Urothelium cell line (cell line): ENCODE results near the gene KIRREL2.
"Not testable (repeated sequence)": the region's sequence is repeated elsewhere in the genome, so short reads cannot be mapped to it uniquely, and the experiment has no call there.

ENCODE experiments used
- DNase-seq: peaks from one replicate; pipeline ENCODE4 v3.0.0; 2011; ENCODE audit warnings: low spot score, mixed read lengths
- FAIRE-seq: peaks from 2 replicates; lab custom pipeline; 2011; peaks lifted over from hg19 to GRCh38; lab: Jason Lieb, UNC

The KIRREL2 gene

DNA sequence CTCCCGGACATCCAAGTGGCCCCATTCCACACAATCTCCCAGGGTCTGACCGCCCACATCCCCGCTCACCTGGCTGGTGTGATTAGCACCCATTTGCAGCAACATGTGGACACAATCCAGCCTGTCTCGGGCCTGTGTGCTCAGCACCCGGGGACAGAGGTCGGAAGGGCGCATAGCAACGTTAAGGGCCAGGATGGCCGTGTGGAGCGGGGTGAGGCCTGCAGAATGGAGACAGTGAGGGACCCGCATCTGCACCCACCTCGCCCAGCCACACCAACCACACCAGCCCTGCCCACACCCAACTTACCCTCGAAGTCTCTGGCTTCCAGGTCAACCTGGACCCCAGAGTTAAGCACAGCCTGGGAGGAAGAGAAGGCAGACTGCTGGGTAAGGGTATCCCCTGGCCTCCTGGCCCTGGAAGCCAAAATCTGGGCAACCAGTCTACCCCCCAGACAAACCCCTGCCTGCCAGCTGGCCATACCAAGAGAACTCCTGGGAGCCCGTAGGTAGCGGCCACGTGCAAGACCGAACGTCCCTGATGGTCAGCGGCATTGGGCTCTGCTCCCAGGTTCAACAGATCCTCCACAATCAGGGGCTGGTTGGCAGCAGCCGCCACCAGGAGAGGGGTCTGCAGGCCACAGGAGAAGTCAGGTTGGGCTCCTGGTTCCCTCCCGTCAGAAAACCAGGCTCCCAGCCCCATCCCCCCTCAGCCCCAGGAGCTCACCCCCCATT lies 39.4 kb downstream of the KIRREL2 start:
- no peak for DNase-seq
- no peak for FAIRE-seq

DNA sequence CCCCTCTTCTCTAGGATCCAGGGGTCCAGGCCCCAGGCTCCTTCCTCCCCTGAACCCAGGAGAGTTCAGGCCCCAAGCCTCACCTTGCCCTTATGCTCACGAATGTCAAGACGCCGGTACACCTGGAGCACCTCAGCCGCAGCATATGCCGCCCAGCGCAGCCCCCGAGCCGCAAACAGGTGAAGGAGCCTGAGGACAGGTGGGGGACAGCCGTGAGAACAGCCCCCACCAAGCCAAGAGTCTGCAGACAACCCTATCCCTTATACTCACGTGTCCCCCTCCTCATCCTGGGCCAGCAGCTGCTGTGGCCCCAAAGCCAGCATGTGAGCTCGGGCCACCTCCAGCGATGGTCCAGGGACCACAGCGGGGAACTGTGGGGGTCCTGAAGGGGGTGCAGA lies 39.9 kb downstream of the KIRREL2 start:
- DNase-seq (no peak), FAIRE-seq (no peak)

DNA sequence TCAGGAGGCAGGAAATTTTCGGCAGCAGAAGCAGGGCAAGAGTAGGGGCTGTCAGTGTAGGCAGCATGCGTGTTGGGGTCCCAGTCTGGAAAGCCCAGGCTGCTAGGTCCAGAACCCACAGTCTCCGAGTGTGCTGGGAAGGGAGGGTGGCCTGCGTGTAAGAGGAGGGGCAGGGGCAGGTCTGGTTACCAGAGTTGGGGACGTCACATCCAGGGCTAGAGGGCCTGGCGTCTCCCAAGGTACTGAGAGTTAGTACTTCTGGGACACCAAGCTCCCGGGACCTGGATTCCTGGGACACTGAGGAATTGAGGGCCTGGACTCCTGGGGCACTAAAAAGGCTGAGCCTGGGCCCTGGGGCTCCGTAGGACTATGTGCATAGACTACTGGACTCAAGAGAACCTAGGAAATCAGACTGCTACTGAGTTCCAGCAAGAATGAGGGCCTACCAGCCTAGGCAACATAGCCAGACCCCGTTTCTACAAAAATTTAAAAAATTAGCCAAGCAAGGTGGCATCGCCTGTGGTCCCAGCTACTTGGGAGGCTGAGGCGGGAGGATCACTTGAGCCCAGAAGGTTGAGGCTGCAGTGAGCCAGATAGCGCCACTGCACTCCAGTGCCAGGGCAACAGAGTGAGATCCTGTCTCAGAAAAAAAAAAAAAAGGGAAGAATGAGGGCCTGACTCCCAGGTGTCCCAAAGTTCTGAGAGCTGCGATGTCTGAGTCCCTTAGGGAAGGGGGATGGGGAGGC lies 41.2 kb downstream of the KIRREL2 start:
- DNase-seq = no peak
- no peak for FAIRE-seq

DNA sequence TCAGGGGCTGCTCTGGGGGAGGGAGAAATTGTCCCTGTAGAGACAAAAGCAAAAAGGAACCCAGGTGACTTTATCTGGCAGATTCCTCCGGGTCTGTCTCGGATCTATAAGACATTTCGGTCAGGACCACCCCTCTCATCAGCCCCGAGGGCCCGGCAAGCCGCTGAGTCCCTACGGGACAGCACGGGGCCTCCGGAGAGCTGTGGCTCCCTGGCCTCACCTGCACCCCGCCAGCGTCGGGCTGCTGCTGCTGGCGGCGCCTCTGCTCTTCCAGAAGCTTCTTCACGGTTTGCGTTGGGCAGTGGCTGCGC lies 41.7 kb downstream of the KIRREL2 start:
- DNase-seq (no peak), FAIRE-seq (no peak)

DNA sequence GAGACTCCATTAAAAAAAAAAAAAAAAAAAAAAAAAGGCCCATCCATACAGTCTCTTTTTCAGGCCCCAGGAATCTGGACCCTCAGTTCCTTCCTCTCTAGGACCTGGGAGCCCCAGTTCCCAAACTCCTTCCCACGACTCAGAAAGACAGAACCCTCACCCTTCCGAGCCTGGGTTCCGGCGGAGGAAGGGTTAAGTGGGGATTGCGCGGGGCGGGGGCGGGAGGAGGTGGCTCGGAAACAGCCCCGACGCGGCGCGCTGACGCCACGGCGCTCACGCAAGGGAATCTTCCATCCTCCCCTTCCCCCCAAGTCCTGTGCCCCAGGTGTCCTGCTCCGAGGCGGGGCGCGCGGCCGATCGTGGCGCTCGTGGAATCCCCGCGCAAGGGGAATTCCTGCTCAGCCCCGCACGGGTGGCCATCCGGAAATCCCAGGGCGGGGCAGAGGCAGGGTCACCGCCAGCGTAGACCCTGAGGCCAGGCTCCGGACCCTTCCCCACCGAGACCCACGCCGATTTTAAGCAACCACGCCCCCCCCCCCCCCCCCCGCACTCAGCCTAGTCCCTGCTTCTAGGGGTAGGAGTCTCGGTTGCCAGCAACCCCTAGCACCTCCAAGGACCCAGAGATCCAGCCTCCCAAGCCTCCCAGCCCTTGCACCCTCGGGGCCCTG lies 43.0 kb downstream of the KIRREL2 start:
- DNase-seq (peak; percentile 93), FAIRE-seq (peak; percentile 97)

DNA sequence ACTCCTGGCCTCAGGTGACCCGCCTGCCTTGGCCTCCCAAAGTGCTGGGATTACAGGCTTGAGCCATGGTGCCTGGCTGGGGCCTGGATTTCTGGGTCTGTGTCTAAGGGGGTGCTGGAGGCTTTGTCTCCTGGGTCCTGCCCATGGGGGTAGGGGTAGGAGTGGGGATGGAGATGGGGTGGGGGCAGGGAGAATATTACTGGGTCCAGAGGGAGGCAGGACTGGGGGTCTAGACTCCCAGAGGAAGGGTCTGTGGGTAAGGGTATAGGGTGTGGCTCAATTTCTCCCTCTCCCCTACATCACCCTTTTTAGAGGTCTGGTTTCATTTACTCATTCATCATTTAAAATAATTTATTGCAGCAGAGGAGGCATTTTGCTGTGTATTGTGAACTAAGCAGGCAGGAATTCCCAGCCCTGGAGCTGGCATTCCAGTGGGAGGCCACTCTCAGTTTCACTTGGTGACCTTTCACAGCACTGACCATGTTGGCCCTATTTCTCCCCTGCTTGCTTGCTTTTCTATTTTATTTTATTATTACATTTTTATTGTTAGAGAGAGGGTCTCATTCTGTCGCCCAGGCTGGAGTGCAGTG lies 44.4 kb downstream of the KIRREL2 start:
- no peak for DNase-seq
- no peak for FAIRE-seq

DNA sequence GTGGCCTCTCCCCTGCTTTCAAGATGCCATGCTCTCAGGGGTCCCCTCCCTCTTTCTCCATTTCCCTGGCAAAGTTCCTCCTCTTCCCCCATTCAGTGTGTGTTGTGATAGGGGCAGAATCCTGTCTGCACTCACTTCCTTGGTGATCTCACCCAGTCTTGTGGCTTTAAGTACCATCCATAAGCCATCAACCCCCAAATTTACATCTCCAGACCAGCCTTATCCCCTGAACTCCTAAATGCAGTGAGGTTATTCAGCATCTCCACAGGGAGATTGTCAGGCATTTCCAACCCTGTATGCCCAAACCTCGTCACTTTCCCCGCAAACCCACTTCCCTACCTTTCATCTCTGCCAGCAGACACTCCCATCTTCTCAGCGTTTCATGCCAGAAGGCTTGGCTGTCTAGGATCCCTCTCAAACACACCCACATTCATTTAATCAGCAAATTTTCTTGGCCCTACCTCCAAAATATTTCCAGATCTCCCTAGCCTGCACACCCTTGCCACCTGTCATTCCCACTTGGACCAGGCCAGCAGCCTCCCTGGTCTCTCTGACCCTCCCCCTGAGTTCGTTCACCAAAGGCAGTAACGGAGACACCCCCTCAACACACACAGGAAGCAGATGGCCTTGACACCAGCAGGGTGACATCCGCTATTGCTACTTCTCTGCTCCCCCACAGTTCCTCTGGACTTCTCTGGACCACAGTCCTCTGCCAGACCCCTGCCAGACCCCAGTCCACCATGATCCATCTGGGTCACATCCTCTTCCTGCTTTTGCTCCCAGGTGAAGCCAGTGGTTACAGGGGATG lies 45.3 kb downstream of the KIRREL2 start, which contains the start of gene HCST:
Gene HCST, plus strand, starts transcription at position 676 of the 808 bp plus-strand sequence. Its CDS starts 65 bp downstream, at position 741.
- FAIRE-seq = no peak
- DNase-seq = peak; percentile 41

DNA sequence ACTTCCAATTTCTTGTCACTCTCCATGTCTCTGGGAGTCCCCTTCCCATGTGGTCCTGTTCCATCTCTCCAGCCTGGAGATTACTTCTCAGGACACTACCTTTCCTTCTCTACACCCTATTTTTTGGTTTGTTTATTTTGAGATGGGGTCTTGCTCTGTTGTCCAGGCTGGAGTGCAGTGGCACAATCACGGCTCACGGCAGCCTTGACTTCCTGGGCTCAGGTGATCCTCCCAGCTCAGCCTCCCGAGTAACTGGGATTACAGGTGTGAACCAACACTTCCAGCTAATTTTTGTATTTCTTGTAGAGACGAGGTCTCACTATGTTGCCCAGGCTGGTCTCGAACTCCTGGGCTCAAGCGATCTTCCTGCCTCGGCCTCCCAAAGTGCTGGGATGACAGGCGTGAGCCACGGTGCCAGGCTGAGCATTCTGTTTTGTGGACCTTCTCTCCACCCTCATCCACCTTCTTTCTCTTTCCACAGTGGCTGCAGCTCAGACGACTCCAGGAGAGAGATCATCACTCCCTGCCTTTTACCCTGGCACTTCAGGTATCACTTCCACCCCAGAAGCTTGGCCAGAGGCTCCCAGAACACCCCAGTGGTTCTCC lies 46.3 kb downstream of the KIRREL2 start:
- FAIRE-seq (no peak), DNase-seq (no peak)

DNA sequence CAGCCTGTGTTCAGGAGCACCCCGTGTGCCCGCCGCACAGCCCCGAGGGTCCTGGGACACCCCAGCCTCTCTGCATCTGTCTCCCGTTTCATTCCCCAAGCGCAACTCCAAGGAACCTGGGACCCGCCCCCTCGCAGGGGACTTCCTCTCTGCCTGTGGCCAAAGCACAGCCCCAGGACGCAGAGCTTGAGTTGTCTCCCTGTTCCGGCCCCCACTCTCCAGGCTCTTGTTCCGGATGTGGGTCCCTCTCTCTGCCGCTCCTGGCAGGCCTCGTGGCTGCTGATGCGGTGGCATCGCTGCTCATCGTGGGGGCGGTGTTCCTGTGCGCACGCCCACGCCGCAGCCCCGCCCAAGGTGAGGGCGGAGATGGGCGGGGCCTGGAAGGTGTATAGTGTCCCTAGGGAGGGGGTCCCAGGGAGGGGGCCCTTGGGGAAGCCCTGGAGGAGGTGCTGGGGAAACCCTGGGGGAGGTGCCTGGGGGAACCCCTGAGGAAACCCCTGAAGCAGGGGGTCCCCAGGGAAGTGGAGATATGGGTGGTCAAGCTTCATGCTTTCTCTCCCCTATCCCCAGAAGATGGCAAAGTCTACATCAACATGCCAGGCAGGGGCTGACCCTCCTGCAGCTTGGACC lies 47.0 kb downstream of the KIRREL2 start:
- peak; percentile 74 for DNase-seq
- FAIRE-seq = no peak

DNA sequence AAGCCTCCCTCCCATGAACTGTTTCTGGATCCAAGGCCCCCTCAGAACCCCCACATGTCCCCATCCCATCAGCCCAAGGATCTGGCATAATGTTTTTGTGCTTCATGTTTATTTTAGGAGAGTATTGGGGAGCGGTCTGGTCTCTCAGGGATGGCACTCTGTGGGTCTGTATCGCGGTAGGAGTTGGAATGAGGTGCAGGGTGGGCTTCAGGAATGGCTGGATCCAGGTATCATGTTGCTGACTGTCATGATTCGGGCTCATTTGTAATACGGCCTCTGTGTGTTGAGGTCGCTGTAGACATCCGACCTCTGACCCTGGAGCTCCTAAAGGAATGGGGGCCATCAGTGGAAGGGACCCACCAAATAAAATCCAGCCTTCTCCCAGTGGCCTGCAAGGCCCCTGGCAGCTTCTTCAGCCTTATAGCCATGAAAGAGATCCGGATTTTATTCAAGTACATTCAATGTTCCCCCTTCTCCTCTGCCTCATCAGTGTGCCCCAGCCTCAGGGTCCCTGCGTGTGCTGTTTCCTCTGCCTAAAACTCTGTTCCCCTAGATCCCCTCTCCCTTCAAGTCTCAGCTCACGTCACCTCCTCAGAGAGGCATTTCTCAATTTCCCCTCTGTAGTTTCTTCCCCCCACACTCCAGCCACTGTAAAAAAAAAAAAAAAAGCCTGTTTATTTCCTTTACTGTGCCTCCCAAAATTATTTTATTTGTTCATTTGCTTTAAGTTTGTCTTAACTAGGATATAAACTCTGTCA lies 47.8 kb downstream of the KIRREL2 start:
- DNase-seq = no peak
- FAIRE-seq = no peak

DNA sequence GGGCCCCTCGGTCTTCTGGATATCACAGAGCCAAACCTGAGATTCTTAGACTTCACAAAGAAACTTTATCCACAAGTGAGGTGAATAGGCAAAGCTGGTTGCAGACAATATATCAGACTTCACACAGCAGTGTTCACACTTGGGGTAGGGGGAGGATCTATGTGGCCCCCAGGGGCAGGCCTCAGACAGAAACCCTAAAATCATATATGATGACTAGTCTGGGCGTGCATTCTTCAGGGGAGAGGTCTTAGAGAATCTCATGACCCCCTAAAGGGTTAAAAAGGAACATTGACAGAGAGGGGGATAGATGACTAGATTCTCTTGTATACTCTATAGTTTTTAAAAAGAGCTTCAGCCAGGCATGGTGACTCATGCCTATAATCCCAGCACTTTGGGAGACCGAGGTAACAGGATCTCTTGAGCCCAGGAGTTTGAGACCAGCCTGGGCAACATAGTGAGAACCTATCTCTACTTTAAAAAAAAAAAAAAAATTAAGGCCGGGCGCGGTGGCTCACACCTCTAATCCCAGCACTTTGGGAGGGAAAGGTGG lies 48.5 kb downstream of the KIRREL2 start:
- no peak for FAIRE-seq

DNA sequence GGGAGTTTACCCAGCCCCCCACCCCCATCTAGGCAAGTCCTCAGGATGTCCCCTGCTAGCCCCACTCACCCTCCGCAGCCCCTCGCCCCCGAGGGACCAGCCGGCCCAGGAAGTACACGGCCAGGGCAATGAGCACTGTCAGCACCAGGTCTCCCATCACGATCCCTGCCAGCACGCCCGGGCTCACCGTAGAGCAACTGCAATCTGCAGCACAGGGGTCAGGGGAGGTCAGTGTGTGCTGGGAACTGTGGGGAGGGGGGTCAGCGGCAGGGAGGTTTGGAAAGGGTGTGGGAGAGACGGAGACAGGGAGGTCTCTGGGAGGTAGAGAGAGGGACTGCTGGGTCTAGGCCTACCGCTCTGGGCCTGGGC lies 50.6 kb downstream of the KIRREL2 start:
- FAIRE-seq = no peak

More for the DNA sequence above, 48.5 kb downstream of the KIRREL2 start:
- no peak for DNase-seq

DNA sequence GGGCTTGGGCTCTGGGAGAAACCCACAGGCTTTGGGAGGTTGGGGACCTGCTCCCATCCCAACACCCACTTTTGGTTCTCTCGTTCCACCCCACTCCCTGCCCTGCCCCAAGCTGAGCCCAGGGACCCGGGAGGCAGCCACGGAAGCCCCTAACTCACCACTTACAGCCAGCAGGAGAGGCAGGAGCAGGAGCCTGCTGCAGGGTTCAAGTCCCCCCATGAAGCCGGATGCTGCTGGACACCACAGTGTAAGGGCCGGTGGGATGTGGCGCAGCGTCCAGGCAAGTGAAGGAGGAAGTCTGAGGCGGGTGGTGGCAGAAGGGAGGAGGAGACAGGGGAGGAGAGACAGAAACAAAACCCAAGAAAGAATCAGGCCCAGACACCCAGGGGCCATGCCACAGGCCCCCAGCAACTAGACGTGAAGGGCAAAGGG lies 51.3 kb downstream of the KIRREL2 start, which contains the start of gene TYROBP:
Gene TYROBP, minus strand, starts transcription at position 286 of the 432 bp plus-strand sequence. Its CDS starts 67 bp downstream, at position 219.
- no peak for DNase-seq
- no peak for FAIRE-seq

More for the DNA sequence above, 50.6 kb downstream of the KIRREL2 start:
- no peak for DNase-seq

DNA sequence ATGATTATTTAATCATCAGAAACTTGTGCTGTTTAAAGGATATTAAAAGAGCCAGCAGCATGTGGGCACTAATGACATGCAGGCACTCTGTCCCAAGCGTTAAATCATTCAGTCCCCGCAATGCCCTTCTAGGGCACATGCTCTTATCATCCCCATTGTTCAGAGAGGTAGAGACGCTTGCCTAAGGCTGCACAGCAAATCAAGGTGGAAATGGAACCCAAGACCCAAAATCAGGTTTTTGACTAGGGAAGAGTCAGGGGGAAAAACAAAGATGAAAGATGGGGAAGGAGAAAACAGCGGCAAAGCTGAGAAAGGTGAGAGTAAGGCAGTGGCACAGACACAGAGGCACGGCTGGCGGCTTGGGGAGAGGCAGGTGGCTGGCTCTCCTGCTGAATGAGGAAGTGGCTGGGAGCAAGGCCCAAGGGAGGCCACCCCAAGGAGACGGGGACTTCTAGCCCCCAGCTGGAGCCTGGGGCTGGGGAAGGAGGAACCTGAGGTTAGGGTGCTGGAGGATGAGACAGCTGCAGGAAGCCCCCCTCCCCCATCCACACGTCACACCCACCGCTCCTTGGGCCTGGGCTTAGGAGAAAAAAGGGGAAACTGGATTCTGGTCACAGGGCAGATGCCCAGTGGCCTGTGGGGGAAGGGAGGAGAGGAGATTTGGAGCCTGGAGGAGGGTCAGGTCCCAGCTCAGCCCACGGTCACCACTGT lies 52.4 kb downstream of the KIRREL2 start:
- DNase-seq (no peak), FAIRE-seq (no peak)

DNA sequence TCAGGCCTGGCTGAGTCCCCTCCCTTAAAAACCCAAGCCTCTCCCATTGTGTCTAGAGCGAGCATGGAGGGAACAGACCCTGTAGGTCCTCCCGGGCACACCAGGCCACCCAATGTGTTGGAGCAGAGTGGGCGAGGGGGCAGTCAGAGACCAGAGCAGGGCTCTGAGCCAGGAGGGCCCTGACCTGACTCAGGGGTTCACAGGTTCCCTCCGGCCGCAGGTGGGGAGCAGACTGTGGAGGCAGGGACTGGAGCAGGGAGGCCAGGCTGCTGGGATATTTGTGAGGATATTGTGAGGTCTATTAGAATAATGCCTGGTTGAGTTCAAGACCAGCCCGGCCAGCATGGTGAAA lies 52.9 kb downstream of the KIRREL2 start:
- DNase-seq = no peak
- no peak for FAIRE-seq

DNA sequence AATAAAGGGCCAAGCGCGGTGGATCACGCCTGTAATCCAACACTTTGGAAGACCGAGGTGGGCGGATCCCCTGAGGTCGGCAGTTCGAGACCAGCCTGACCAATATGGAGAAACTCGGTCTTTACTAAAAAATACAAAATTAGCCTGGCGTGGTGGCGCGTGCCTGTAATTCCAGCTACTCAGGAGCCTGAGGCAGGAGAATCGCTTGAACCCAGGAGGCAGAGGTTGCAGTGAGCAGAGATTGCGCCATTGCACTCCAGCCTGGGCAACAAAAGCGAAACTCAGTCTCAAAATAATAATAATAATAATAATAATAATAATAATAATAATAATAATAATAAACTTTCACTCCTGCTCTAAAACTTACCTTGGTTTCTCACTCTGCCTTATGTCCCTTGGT lies 53.6 kb downstream of the KIRREL2 start:
- DNase-seq = not testable (repeated sequence)

DNA sequence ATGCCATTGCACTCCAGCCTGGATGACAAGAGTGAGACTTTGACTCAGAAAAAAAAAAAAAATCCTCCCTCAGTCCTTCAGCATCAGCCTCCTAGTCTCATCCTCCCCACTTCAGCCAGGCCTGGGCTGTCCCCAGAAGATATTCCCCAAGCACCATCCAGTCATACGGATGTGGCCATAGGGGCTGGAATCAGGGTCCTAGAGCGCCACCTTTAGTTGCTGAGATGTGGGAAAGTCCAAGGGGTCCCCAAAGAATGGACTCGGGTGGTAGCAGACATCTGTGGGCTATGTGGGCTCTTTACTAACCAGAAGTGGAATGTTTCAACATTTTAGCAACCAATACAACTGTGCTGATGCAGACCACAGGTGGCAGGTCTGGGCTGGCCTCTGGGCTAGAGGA lies 54.5 kb downstream of the KIRREL2 start:
- FAIRE-seq (no peak), DNase-seq (no peak)

More for the DNA sequence above, 53.6 kb downstream of the KIRREL2 start:
- FAIRE-seq = not testable (repeated sequence)

DNA sequence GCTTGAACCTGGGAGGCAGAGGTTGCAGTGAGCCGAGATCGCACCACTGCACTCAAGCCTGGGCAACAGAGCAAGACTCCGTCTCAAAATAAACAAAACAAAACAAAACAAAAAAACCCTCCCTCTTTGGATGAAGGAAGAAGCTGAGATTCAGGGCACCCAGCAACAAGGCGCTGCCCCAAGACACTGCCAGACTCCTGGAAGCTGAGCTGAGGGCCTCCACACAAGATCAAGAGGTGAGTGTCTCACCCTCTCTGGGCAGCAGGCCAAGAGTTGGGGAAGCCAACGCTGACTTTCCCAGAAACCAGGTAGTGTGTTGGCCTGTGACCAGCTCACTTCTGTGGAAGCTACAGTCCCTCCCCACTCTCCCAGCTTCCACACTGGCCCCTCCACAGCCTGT lies 55.1 kb downstream of the KIRREL2 start:
- FAIRE-seq = no peak
- DNase-seq = peak; percentile 80
